Tibial artery (tissue), 4 donors: ENCODE measurements around the gene RWDD1.

Source experiments
- DNase-seq, 2 donors: peaks; one replicate each; pipeline ENCODE4 v3.0.0-alpha.2; 2019
- H3K27ac ChIP-seq, 2 donors: fragments of 200-600 bp; sonication (generic) in 1 of 2; 1 replicate in 1 of 2; 2 replicates in 1 of 2; pipeline ENCODE4 v1.5.1; 2018 to 2019; ENCODE audit warnings: mild to moderate bottlenecking in 1 of 2
- H3K27me3 ChIP-seq, 2 donors: fragments of 200-600 bp; sonication (generic) in 1 of 2; one replicate each; pipeline versions ENCODE4 v1.5.1 to v1.6.0; 2016 to 2019
- H3K36me3 ChIP-seq, 3 donors: fragments of 200-600 bp; sonication (generic) in 2 of 3; one replicate each; pipeline ENCODE4 v1.5.1; 2016 to 2019; ENCODE audit warnings: mild to moderate bottlenecking in 2 of 3
- H3K4me1 ChIP-seq, 4 donors: fragments of 200-600 bp; sonication (generic) in 2 of 4; 1 replicate in 3 of 4; 2 replicates in 1 of 4; pipeline ENCODE4 v1.5.1; 2016 to 2019
- H3K4me3 ChIP-seq, 2 donors: fragments of 200-600 bp; sonication (generic) in 1 of 2; 1 replicate in 1 of 2; 2 replicates in 1 of 2; pipeline ENCODE4 v1.5.1; 2018 to 2019; ENCODE audit warnings: mild to moderate bottlenecking in 2 of 2
- H3K9me3 ChIP-seq, 3 donors: fragments of 200-600 bp; sonication (generic) in 1 of 3; one replicate each; pipeline ENCODE4 v1.5.1; 2016 to 2019
- intact Hi-C: fragments of 100-400 bp; cut with DNase I; formaldehyde crosslinking; loops from one replicate; pipeline ENCODE4 v1.15.0; 2023; ENCODE audit warnings: low total_unique reads
- TF ChIP-seq, protein P1 (sequence below), 2 experiments: fragments of 200-600 bp in 1 of 2; fragments of 450-650 bp in 1 of 2; IDR thresholded peaks; one replicate each; pipeline ENCODE4 v1.5.1; 2017 to 2019; ENCODE audit warnings: antibody characterized with exemption in 2 of 2, mild to moderate bottlenecking in 1 of 2, moderate library complexity in 1 of 2

RWDD1 gene

DNA sequence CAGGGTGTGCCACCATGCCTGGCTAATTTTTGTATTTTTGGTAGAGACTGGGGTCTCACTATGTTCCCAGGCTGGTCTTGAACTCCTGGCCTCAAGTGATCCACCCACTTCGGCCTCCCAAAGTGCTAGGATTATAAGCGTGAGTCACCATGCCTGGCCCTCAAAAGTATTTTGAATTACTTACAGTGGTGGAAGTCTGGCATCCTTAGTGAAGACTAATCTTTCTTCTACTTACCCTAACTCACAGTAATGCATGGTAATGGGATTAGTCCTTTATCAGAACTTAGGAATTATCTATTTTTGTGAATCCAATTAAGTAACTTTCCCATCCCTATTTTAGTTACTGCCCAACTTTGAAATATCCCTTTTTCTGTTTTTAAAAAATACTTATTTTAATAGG is 3.9 kb downstream of the RWDD1 start:
- TF ChIP-seq, protein P1, sequence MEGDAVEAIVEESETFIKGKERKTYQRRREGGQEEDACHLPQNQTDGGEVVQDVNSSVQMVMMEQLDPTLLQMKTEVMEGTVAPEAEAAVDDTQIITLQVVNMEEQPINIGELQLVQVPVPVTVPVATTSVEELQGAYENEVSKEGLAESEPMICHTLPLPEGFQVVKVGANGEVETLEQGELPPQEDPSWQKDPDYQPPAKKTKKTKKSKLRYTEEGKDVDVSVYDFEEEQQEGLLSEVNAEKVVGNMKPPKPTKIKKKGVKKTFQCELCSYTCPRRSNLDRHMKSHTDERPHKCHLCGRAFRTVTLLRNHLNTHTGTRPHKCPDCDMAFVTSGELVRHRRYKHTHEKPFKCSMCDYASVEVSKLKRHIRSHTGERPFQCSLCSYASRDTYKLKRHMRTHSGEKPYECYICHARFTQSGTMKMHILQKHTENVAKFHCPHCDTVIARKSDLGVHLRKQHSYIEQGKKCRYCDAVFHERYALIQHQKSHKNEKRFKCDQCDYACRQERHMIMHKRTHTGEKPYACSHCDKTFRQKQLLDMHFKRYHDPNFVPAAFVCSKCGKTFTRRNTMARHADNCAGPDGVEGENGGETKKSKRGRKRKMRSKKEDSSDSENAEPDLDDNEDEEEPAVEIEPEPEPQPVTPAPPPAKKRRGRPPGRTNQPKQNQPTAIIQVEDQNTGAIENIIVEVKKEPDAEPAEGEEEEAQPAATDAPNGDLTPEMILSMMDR (IDR thresholded peaks at IDR 0.05): no peak
- H3K27ac ChIP-seq: no peak overlapping the region
- H3K27me3 ChIP-seq: no peaks in the 10 kb centered on the region
- H3K36me3 ChIP-seq: peaks cover 0 to 9% (median 7%) of the 10 kb centered on the region in 3 donors
- H3K4me3 ChIP-seq: no peak overlapping the region
- intact Hi-C loops: no loop called here
- peaks cover 0 to 39% (median 19%) of the 10 kb centered on the region in 4 donors for H3K4me1 ChIP-seq
- no peaks in the 10 kb centered on the region for H3K9me3 ChIP-seq
- DNase-seq: no peak

- Histone ChIP-seq H3K9me3 (no peaks in the 10 kb centered on the region), H3K4me3 (no peak overlapping the region), H3K36me3 (peaks cover 0 to 9% (median 7%) of the 10 kb centered on the region in 3 donors), H3K4me1 (peaks cover 0 to 32% (median 15%) of the 10 kb centered on the region in 4 donors), H3K27me3 (no peaks in the 10 kb centered on the region), H3K27ac (no peak overlapping the region)
- intact Hi-C loops: no loop called here
- DNase-seq: no peak
- TF ChIP-seq, protein P1 (IDR thresholded peaks at IDR 0.05): no peak
Measured at GRCh38 chr6:116577486-116577885, 6.2 kb downstream of the RWDD1 start.

GRCh38 chr6:116578335-116578734 is 7.0 kb downstream of the RWDD1 start:
- peaks cover 5 to 17% (median 7%) of the 10 kb centered on the region in 3 donors for H3K36me3 ChIP-seq
- TF ChIP-seq, protein P1 (IDR thresholded peaks at IDR 0.05): no peak
- intact Hi-C loops: no loop called here

GRCh38 chr6:116579143-116579542 is 7.8 kb downstream of the RWDD1 start:
- no peak overlapping the region for H3K4me3 ChIP-seq
- intact Hi-C loops: no loop called here
- H3K4me1 ChIP-seq: peaks cover 0 to 15% (median 2%) of the 10 kb centered on the region in 4 donors
- DNase-seq: no peak
- TF ChIP-seq, protein P1 (IDR thresholded peaks at IDR 0.05): no peak
- no peak overlapping the region for H3K27ac ChIP-seq
- no peaks in the 10 kb centered on the region for H3K9me3 ChIP-seq
- no peaks in the 10 kb centered on the region for H3K27me3 ChIP-seq
- H3K36me3 ChIP-seq: peaks cover 7 to 23% (median 7%) of the 10 kb centered on the region in 3 donors

More at GRCh38 chr6:116578335-116578734, 7.0 kb downstream of the RWDD1 start:
- no peaks in the 10 kb centered on the region for H3K27me3 ChIP-seq
- H3K27ac ChIP-seq: no peak overlapping the region
- no peaks in the 10 kb centered on the region for H3K9me3 ChIP-seq
- DNase-seq: no peak
- peaks cover 0 to 23% (median 8%) of the 10 kb centered on the region in 4 donors for H3K4me1 ChIP-seq
- no peak overlapping the region for H3K4me3 ChIP-seq

DNA sequence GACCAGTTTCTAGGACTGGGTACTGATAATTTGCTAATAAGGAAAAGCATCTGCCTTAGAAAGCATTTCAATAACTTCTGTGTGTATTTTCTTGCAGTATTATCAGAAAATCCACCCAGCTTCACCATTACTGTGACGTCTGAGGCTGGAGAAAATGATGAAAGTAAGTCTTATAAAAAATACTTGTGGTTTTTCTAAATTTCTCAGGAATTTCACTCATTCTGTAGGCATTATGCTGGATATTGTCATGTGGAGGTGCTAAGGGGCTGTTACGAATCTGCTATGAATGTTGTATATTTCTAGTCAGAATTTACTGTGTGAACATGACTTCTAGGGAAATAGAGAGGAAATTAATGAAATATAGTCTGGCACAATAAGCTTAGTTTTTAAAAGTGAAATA is 8.9 kb downstream of the RWDD1 start:
- H3K36me3 ChIP-seq: peaks cover 12 to 27% (median 15%) of the 10 kb centered on the region in 3 donors
- no peak overlapping the region for H3K4me3 ChIP-seq
- no peak for DNase-seq
- no peak overlapping the region for H3K27ac ChIP-seq
- peaks cover 0 to 8% (median 2%) of the 10 kb centered on the region in 4 donors for H3K4me1 ChIP-seq
- no peaks in the 10 kb centered on the region for H3K27me3 ChIP-seq
- H3K9me3 ChIP-seq: no peaks in the 10 kb centered on the region
- TF ChIP-seq, protein P1 (IDR thresholded peaks at IDR 0.05): no peak
- intact Hi-C loops: no loop called here

DNA sequence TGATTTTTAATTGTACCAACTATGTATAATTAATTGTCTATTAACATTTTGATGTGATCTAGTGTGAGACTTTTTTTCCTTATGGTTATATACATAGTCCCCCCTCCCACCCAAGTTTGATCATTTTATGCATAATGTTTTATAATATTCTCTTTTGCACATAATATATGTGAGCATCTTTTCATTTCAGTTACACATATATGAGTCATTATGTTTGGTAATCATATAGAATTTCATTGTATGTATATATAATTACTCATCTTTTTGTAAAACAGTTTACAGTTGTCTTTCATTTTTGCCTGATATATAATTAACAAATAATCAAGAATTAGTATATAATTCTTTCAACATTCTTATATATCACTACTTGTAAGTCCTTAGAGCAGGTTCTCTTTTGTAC is 15.0 kb downstream of the RWDD1 start:
- Histone ChIP-seq H3K4me3 (no peak overlapping the region), H3K27me3 (no peaks in the 10 kb centered on the region), H3K36me3 (peaks cover 39 to 79% (median 51%) of the 10 kb centered on the region in 3 donors), H3K9me3 (no peaks in the 10 kb centered on the region), H3K4me1 (no peaks in the 10 kb centered on the region), H3K27ac (no peak overlapping the region)
- TF ChIP-seq, protein P1 (IDR thresholded peaks at IDR 0.05): no peak
- no peak for DNase-seq
- intact Hi-C loops: no loop called here
